ENCODE results near the gene CPVL.

DNA sequence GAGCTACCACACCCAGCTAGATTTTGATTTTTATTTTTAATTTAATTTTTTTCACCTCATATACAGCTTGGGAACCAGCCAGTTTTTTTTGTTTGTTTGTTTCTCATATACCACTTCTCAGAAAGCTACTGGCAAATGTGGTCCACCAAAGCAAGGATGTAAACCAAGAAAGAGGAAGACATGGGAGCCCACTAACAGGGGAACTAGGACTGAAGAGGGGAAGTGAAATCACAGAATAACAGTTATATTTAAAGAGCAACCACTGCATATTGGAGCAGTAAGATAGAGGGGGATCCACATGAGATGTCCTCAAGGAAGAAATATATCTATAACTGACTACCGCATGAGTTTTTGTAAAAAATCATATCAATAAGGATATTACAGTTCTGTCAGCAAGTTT lies 10.5 kb downstream of the CPVL start:
- TF ChIP-seq MYC (IDR thresholded peaks at IDR 0.05; ENCODE audit: borderline replicate concordance, low read length), result no peak
- TF ChIP-seq SMC3 (IDR thresholded peaks at IDR 0.05), result no peak
- TF ChIP-seq, protein P1, sequence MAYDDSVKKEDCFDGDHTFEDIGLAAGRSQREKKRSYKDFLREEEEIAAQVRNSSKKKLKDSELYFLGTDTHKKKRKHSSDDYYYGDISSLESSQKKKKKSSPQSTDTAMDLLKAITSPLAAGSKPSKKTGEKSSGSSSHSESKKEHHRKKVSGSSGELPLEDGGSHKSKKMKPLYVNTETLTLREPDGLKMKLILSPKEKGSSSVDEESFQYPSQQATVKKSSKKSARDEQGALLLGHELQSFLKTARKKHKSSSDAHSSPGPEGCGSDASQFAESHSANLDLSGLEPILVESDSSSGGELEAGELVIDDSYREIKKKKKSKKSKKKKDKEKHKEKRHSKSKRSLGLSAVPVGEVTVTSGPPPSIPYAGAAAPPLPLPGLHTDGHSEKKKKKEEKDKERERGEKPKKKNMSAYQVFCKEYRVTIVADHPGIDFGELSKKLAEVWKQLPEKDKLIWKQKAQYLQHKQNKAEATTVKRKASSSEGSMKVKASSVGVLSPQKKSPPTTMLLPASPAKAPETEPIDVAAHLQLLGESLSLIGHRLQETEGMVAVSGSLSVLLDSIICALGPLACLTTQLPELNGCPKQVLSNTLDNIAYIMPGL (CRISPR knock-in tag; IDR thresholded peaks at IDR 0.05; ENCODE audit: borderline replicate concordance), result no peak

Measured in A549 (cell line).